Measurements from ENCODE around the gene CSHL1.
"Not testable (repeated sequence)": the region's sequence is repeated elsewhere in the genome, so short reads cannot be mapped to it uniquely, and the experiment has no call there.

Gene CSHL1

DNA sequence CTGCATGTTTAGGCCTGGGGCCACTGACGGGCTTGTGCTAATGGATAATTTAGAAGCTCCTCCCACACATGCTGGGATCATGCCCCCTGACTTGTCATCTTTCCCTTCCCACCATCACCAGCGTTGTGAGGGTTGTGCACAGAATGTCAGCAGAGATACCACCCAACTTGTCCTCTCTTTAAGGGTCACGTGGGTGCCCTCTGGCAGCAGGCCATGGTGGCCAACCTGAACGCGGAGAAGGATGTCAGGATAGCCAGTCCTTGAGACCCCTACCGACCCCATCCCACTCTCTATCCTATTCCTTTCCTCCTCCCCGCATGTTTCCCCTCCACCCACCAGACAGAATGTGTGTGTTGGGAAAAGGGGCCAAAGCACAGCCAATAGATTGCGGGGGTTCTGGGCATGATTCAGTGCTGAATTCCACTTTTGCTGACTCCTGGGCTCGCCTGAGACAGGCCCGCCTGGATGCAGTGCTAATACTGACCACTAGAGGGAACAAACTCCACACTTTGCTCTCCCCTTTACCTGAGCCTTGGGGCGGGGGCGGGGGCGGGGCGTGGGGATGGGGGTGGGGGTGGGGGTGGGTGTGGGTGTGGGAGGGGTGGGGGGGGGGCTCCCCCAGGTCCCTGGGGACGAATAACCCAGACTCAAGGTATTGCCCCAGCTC lies 29.0 kb downstream of the CSHL1 start, which contains the start of gene GH2:
Gene GH2 (minus strand): TSS at position 10 of the 667 bp plus-strand sequence. CDS start 143 bp downstream, outside the sequence.
- peak; percentile 65 to 75 for DNase-seq

DNA sequence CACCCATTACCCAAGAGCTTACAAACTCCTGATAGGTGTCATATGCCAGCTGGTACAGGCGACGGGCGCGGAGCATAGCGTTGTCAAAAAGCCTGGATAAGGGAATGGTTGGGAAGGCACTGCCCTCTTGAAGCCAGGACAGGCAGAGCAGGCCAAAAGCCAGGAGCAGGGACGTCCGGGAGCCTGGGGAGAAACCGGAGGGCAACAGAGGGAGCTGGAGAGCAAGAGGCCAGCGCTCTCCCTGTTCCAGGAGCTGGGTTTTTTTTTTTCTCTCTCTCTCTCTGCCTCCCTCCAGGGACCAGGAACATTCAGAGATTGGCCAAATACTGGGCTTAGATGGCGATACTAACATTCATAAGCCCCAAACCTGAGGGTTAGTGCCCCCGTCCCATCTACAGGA lies 29.7 kb downstream of the CSHL1 start:
- not testable (repeated sequence) for DNase-seq

DNA sequence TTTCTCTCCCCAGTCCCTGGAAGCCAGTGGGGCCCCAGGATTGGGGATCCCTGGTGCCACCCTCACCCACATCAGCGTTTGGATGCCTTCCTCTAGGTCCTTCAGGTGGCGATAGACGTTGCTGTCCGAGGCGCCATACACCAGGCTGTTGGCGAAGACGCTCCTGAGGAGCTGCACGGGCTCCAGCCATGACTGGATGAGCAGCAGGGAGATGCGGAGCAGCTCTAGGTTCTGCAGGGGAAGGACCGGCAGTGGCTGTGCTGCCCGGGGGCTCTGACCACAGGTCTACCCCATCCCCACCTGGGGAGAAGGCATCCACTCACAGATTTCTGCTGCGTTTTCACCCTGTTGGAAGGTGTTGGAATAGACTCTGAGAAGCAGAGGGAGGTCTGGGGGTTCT lies 30.4 kb downstream of the CSHL1 start:
- DNase-seq: no peak

DNA sequence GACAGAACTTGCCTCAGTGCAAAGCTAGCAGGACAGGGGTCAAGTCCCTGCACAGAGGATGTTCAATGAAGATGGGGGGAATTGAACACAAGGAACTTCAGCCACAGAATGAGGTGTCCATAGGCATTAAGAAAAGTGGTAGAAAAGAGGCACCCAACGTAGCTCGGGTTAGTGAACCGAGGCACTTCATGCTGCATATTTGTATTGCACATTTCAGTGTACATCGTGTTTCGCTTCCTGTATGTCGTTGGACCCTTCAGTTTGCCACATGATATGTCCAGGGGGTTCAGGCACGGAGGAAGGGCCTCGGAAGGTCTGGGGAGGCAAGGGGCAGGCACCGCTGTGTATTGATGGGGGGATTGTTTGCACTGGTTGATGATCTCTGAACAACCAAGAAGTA lies 32.6 kb downstream of the CSHL1 start:
- DNase-seq: not testable (repeated sequence)

DNA sequence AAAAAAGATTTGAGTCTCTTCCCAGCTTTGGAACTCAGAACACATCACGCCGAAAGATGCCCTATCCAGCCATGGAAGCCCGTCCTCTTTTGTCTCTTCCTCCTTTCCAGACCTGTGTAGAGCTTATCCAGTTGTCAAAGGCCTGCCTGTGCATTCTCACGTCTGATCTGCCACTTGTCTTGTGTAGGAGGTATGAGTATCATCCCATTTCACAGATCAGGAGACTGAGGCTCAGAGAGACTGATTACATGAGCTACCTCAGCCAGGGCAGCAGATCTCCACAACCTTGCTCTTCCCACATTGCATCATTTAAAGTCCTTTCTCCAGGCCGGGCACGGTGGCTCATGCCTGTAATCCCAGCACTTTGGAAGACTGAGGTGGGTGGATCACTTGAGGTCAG lies 36.4 kb downstream of the CSHL1 start:
- DNase-seq: not testable (repeated sequence)

DNA sequence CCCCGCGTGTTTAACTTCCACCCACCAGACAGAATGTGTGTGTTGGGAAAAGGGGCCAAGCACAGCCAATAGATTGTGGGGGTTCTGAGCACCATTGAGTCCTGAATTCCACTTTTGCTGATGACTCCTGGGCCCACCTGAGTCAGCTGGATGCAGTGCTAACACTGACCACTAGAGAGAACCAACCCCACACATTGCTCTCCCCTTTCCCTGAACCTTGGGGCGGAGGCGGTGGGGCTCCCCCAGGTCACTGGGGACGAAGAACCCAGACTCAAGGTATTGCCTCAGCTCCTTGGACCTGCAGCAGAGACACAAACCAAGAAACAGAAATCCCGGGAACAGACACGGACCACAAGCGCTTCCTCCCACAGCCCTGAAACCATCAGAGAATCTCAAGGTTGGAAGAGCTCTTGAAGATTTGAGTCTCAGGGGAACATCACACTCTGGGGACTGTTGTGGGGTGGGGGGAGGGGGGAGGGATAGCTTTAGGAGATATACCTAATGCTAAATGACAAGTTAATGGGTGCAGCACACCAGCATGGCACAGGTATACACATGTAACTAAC lies 36.9 kb downstream of the CSHL1 start:
- not testable (repeated sequence) for DNase-seq

DNA sequence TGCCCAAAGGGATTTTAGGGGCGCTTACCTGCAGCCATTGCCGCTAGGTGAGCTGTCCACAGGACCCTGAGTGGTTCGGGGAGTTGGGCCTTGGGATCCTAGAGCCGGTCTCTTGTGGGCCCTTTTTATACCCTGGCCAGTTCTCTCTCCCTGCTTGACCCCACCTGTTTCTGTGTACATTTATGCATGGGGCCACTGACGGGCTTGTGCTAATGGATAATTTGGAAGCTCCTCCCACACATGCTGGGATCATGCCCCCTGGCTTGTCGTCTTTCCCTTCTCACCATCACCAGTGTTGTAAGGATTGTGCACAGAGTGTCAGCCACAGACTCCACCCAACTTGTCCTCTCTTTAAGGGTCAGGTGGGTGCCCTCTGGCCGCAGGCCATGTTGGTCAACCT lies 37.5 kb downstream of the CSHL1 start, which contains the start of gene CSH2:
Gene CSH2 (minus strand): TSS at position 101 of the 400 bp plus-strand sequence. CDS start 63 bp downstream, at position 38.
- DNase-seq: not testable (repeated sequence)

DNA sequence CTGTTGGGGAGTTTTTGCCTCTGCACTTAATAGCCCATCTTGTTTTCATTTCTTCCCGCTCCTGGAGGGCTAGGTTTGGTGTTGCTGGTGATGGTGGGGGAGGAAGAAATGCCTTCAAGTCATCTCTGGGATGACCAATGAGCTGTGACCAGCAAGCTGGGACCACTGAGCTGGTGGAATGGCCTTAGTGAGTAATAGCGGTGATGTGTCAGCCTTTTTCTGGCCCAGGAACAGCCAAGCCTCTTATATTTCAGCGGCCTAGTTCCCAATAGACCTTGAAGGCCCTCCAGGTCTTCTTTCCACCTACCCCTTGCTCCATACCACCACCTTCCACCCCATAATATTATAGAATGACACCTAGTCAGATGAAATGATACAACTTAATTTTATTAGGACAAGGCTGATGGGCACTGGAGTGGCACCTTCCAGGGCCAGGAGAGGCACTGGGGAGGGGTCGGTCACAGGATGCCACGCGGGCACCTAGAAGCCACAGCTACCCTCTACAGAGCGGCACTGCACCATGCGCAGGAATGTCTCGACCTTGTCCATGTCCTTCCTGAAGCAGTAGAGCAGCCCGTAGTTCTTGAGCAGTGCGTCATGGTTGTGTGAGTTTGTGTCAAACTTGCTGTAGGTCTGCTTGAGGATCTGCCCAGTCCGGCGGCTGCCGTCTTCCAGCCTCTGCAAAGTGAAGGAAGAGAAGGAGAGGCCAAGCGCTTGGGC lies 39.3 kb downstream of the CSHL1 start:
- DNase-seq: not testable (repeated sequence)

DNA sequence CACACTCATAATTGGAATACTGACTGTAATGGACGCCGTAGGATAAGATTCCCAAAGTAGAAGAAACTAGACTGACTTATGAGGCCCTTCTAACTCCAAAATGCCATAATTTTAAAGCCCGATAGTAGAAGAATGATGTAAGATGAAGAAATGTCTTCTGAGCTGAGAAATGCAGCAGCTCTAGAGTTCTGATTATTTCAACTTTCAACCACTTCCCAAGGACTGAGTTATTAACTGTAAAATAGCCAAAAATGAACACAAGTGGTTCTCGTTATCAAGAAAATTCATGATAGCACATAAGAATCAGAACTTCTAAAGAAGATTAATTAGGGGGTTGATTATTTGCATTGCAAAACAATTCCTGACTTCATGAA lies 40.8 kb downstream of the CSHL1 start:
- not testable (repeated sequence) for DNase-seq

DNA sequence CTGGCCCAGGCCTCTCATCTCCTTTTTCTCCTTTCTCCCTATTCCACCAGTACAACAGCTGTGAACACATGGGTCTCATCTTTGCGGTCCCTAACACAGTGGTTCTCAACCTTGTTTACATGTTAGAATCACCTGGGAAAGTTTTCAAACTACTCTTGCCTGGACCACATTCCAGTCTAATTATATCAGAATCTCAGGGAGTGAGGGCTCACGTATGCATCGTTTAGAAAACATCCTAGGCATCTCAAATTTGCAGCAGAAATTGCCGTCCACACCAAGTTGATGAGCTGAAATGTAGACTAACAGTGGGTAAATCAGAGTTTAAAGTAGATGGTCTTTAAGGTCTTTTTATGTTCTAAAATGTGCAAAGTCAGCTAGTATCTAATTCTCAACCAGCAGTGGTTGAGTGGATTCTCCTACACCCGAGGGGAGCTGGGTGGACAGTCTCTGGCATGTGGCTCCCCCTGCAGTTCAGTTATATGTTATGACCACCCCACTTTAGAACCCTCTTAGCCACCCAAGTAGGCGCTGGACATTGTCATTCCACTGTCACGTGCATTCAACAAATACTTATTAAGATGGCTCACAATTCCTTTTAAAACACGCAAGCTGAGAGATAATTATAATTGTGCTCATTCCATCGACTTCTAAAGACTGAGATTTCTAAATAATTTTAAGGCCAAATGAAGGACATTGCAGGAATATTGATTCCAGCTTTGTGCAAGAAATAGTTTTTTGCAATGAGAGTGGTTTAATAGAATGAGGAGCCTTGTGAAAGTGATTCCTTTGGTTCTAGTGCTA lies 41.4 kb downstream of the CSHL1 start:
- not testable (repeated sequence) for DNase-seq

DNA sequence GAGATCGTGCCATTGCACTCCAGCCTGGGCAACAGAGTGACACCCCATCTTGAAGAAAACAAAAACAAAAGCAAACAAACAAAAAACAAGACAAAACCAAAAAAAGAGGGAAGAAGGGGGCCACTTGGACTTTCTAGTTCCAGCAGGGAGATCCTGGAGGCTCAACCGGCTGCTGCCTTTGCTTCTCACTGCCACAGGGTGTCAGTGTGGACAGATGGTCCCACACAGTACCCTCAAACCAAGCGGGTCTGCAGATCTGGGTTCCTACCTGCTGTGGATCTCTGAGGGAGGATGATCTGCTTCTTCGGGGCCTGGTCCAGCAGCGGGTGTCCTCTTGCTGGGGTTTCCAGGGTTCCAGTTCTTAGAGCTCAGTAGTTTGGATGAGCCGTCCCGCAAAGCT lies 44.4 kb downstream of the CSHL1 start:
- DNase-seq: not testable (repeated sequence)

Measured in activated T-cell treated with anti-CD3 and anti-CD28 coated beads, Interleukin-2, amount 50 U/mL, for 48 hours (primary cell).